Gastroesophageal sphincter (tissue), 3 donors: Measurements from ENCODE around the gene FBLIM1.

ENCODE experiments used
- POLR2A ChIP-seq, 2 donors: fragments of 450-650 bp; IDR thresholded peaks; one replicate each; pipeline ENCODE4 v1.6.1; 2017; ENCODE audit warnings: antibody characterized with exemption in 2 of 2, mild to moderate bottlenecking in 2 of 2, moderate library complexity in 1 of 2
- POLR2AphosphoS5 ChIP-seq: sonication (generic); formaldehyde crosslinking; IDR thresholded peaks from one replicate; pipeline ENCODE4 v1.6.1; 2017; ENCODE audit warnings: antibody characterized with exemption
- TF ChIP-seq, protein P1 (sequence below), 4 experiments: fragments of 200-600 bp in 2 of 4; fragments of 450-650 bp in 2 of 4; sonication (generic) in 1 of 4; IDR thresholded peaks; one replicate each; pipeline ENCODE4 v1.5.1; 2017 to 2019; ENCODE audit warnings: antibody characterized with exemption in 4 of 4, mild to moderate bottlenecking in 2 of 4, moderate library complexity in 2 of 4

- TF ChIP-seq, protein P1, sequence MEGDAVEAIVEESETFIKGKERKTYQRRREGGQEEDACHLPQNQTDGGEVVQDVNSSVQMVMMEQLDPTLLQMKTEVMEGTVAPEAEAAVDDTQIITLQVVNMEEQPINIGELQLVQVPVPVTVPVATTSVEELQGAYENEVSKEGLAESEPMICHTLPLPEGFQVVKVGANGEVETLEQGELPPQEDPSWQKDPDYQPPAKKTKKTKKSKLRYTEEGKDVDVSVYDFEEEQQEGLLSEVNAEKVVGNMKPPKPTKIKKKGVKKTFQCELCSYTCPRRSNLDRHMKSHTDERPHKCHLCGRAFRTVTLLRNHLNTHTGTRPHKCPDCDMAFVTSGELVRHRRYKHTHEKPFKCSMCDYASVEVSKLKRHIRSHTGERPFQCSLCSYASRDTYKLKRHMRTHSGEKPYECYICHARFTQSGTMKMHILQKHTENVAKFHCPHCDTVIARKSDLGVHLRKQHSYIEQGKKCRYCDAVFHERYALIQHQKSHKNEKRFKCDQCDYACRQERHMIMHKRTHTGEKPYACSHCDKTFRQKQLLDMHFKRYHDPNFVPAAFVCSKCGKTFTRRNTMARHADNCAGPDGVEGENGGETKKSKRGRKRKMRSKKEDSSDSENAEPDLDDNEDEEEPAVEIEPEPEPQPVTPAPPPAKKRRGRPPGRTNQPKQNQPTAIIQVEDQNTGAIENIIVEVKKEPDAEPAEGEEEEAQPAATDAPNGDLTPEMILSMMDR (IDR thresholded peaks at IDR 0.05), result no peak
- no peak for TF ChIP-seq POLR2A (IDR thresholded peaks at IDR 0.05)
- TF ChIP-seq POLR2AphosphoS5, result no peak
These were observed 68.4 kb downstream of the FBLIM1 start for GRCh38 chr1:15826810-15827507.
